ENCODE data around the gene CCDC192.

DNA sequence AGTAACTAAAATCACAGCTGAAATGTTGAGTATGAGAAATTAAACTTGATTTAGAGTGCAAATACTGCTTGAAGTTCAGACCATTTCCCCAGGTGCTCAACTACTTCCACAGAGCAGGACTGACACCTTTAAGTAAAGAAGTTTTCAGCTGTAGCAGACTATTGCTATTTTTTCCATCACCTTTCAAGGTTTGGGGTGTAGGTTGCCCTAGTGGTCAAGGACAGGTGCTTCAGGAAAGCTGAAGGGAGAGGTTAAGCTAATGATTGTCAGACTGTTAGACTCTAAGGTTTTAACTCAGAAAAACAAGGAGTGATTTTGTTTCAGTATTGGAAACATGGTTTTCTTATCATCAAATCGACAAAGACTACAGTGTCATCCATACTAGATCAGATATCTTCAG is 162.1 kb downstream of the CCDC192 start:
- TF ChIP-seq, protein P1, sequence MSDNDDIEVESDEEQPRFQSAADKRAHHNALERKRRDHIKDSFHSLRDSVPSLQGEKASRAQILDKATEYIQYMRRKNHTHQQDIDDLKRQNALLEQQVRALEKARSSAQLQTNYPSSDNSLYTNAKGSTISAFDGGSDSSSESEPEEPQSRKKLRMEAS (CRISPR knock-in tag; IDR thresholded peaks at IDR 0.05): no peak
- no peak for TF ChIP-seq EMX1 (CRISPR knock-in tag; IDR thresholded peaks at IDR 0.05)
- TF ChIP-seq, protein P2, sequence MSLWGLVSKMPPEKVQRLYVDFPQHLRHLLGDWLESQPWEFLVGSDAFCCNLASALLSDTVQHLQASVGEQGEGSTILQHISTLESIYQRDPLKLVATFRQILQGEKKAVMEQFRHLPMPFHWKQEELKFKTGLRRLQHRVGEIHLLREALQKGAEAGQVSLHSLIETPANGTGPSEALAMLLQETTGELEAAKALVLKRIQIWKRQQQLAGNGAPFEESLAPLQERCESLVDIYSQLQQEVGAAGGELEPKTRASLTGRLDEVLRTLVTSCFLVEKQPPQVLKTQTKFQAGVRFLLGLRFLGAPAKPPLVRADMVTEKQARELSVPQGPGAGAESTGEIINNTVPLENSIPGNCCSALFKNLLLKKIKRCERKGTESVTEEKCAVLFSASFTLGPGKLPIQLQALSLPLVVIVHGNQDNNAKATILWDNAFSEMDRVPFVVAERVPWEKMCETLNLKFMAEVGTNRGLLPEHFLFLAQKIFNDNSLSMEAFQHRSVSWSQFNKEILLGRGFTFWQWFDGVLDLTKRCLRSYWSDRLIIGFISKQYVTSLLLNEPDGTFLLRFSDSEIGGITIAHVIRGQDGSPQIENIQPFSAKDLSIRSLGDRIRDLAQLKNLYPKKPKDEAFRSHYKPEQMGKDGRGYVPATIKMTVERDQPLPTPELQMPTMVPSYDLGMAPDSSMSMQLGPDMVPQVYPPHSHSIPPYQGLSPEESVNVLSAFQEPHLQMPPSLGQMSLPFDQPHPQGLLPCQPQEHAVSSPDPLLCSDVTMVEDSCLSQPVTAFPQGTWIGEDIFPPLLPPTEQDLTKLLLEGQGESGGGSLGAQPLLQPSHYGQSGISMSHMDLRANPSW (CRISPR knock-in tag; conservative IDR thresholded peaks at IDR 0.05; ENCODE audit: low read depth): no peak
- no peak for TF ChIP-seq SMAD4 (CRISPR knock-in tag; IDR thresholded peaks at IDR 0.05)
- TF ChIP-seq, protein P3, sequence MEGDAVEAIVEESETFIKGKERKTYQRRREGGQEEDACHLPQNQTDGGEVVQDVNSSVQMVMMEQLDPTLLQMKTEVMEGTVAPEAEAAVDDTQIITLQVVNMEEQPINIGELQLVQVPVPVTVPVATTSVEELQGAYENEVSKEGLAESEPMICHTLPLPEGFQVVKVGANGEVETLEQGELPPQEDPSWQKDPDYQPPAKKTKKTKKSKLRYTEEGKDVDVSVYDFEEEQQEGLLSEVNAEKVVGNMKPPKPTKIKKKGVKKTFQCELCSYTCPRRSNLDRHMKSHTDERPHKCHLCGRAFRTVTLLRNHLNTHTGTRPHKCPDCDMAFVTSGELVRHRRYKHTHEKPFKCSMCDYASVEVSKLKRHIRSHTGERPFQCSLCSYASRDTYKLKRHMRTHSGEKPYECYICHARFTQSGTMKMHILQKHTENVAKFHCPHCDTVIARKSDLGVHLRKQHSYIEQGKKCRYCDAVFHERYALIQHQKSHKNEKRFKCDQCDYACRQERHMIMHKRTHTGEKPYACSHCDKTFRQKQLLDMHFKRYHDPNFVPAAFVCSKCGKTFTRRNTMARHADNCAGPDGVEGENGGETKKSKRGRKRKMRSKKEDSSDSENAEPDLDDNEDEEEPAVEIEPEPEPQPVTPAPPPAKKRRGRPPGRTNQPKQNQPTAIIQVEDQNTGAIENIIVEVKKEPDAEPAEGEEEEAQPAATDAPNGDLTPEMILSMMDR (IDR thresholded peaks at IDR 0.05): no peak
- TF ChIP-seq NFE2L1 (CRISPR knock-in tag; IDR thresholded peaks at IDR 0.05): no peak

Data from WTC11 (cell line).